ENCODE data around the gene TJAP1.

The TJAP1 gene

DNA sequence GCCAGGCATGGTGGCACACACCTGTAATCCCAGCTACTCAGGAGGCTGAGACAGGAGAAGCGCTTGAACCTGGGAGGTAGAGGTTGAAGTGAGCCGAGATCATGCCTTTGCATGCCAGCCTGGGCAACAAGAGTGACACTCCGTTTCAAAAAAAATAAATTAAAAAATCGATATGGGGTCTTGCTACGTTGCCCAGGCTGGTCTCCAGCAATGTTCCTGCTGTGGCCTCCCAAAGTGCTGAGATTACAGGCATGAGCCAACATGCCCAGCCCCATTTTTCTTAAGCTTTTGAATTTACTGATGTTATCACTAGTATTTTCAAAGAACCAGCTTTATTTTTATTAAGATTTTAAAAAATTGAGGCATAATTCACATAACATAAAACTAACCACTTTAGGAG lies 63.1 kb downstream of the TJAP1 start:
- no peak for DNase-seq
- ATAC-seq, result no peak

- ATAC-seq (no peak), DNase-seq (no peak)
Measured at GRCh38 chr6:43541774-43542471, 64.6 kb downstream of the TJAP1 start.

- ATAC-seq (no peak), DNase-seq (no peak)
Measured at GRCh38 chr6:43544461-43544860, 67.1 kb downstream of the TJAP1 start.

GRCh38 chr6:43547222-43547621 lies 69.9 kb downstream of the TJAP1 start:
- no peak for ATAC-seq
- DNase-seq, result no peak

Data from stimulated activated naive CD8-positive, alpha-beta T cell treated with anti-CD3 and anti-CD28 coated beads, Interleukin-15, Interleukin-2, amounts not matched to agents 100 U/mL and 50 U/mL, for 24 hours (primary cell).